Measurements from ENCODE around the gene NAP1L5. TPM values are rescaled to one million over a fixed set of nuclear protein-coding genes. Genes with fewer than 3 reads are reported as not detected.

NAP1L5 gene
- total RNA-seq, 3 donors from 2014 or later = 1.1 to 5.8 (median 1.7) TPM

DNA sequence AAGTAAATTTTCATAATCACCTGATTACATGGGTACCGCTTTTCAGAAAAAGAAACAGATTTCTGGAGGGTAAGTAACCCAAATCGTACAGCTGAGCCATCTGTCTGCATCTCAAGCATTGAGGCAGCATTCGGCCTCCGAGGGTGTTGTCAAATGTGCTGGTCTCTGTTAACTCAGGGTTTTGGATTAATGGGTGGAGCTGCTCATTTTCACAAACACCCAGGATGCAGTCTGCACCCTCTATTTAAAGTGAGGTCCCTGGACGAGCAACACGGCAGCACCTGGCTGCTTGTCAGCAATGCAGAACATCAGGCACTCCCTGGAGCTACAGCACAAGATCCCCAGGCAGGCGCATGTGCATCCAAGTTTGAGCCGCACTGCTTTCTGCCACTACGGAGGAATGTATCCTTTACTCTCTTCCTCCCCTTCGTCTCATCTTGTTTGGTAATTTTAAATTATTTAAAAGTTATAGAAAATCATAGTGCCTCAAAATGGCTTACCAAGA lies 24.7 kb upstream of the NAP1L5 start:
- intact Hi-C loops (cut with DNase I, micrococcal nuclease) = no loop called here
- DNase-seq (no peak), ATAC-seq (no peak)
- TF ChIP-seq CTCF (IDR thresholded peaks at IDR 0.05) = no peak
- Histone ChIP-seq H3K36me3 (ENCODE audit: low read depth) (no peaks in the 10 kb centered on the region), H3K9me3 (peaks cover 5% of the 10 kb centered on the region), H3K4me3 (no peak overlapping the region), H3K4me1 (ENCODE audit: low read depth) (no peaks in the 10 kb centered on the region)

- H3K9me3 ChIP-seq = peaks cover 11% of the 10 kb centered on the region
- ATAC-seq (no peak), DNase-seq (no peak)
- H3K4me3 ChIP-seq = no peak overlapping the region
- H3K4me1 ChIP-seq (ENCODE audit: low read depth) = no peaks in the 10 kb centered on the region
- TF ChIP-seq CTCF (IDR thresholded peaks at IDR 0.05) = no peak
- intact Hi-C loops (cut with DNase I, micrococcal nuclease) = no loop called here
- H3K36me3 ChIP-seq (ENCODE audit: low read depth) = no peaks in the 10 kb centered on the region
These were observed 23.1 kb upstream of the NAP1L5 start for GRCh38 chr4:88720451-88721428.

DNA sequence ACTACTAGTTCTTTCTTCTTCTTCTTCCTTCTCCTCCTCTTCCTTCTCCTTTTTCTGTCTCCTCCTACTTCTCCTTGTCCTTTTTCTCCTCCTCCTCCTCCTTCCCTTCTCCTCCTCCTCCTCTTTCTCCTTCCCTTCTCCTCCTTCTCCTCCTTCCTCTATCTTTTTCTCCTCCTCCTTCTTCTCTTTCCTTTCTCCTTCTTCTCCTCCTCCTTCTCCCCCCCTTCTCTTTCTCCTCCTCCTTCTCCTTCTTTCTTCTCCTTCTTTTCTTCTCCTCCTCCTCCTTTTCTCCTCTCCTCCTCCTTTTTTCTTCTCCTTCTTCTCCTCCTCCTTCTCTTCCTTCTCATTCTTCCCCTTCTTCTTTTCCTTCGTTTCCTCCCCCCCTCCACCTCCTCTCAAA lies 21.8 kb upstream of the NAP1L5 start:
- H3K4me3 ChIP-seq = no peak overlapping the region
- H3K4me1 ChIP-seq (ENCODE audit: low read depth) = no peaks in the 10 kb centered on the region
- no peak for DNase-seq
- no peak for TF ChIP-seq CTCF (IDR thresholded peaks at IDR 0.05)
- no peak for ATAC-seq
- peaks cover 11% of the 10 kb centered on the region for H3K9me3 ChIP-seq
- intact Hi-C loops (cut with DNase I, micrococcal nuclease) = no loop called here
- no peaks in the 10 kb centered on the region for H3K36me3 ChIP-seq (ENCODE audit: low read depth)

DNA sequence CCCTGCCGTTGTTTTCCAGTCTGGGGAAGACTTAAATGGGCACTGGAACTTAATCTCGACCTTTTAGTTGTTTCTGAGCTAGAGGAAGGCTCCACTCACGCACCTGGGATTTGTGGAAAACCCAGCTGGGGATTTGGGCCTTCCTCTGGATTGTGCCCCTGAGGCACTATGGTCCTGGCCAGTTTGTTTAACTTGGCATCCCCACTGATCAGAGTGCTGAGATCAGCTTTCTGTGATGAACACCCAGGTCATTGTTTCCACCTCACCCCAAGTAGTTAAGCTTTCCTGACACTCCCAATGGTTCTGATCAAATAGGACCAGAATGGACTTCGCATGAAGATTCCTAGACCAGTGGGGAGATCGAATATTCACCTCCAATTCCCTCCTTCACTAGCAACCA lies 20.5 kb upstream of the NAP1L5 start:
- H3K4me1 ChIP-seq (ENCODE audit: low read depth) = no peaks in the 10 kb centered on the region
- no peak for TF ChIP-seq CTCF (IDR thresholded peaks at IDR 0.05)
- H3K9me3 ChIP-seq = peaks cover 11% of the 10 kb centered on the region
- DNase-seq (no peak), ATAC-seq (no peak)
- no peaks in the 10 kb centered on the region for H3K36me3 ChIP-seq (ENCODE audit: low read depth)
- intact Hi-C loops (cut with DNase I, micrococcal nuclease) = no loop called here
- H3K4me3 ChIP-seq = no peak overlapping the region

DNA sequence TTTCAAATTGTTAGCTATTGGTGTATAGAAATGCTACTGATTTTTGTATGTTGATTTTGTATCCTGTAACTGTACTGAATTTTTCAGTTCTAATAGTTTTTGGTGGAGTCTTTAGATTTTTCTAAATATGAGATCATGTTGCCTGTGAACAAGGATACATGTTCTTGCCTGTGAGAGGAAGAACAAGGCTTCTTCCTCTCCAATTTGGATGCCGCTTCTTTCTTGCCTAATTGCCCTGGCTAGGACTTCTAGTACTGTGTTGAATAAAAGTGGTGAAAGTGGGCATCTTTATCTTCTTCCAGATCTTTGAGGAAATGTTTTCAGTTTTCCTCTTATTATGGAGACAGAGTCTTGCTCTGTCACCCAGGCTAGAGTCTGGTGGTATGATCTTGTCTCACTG lies 16.2 kb upstream of the NAP1L5 start:
- Histone ChIP-seq H3K4me1 (ENCODE audit: low read depth) (no peaks in the 10 kb centered on the region), H3K4me3 (no peak overlapping the region), H3K9me3 (peaks cover 11% of the 10 kb centered on the region), H3K36me3 (ENCODE audit: low read depth) (no peaks in the 10 kb centered on the region)
- TF ChIP-seq CTCF (IDR thresholded peaks at IDR 0.05) = no peak
- intact Hi-C loops (cut with DNase I, micrococcal nuclease) = no loop called here
- DNase-seq (no peak), ATAC-seq (no peak)
